Measurements from ENCODE around the gene GNA15.

DNA sequence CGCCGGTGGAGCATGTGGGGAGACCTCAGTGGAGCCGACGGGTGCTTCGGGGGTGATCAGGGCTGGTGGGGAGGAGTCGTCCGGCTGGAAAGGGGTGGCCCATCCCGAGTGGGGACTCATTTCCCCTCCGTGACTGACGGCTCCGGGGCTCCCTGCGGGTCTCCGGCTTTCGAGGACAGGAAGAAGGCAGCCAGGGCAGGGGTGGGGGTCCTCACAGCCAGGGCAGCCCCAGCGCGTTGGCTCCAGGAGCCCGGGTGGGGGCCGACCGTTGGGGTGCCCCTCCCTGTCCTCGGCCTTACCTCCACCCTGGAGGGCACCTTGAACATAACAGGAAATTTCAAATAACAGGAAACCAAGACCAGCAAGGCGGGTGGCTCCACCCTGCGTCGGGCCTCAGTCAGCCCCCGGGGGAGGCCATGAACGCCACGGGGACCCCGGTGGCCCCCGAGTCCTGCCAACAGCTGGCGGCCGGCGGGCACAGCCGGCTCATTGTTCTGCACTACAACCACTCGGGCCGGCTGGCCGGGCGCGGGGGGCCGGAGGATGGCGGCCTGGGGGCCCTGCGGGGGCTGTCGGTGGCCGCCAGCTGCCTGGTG is 42.6 kb downstream of the GNA15 start, which contains the start of gene S1PR4:
- TF ChIP-seq CTCF (IDR thresholded peaks at IDR 0.05), result no peak
- peak; percentile 33 for TF ChIP-seq POLR2A (IDR thresholded peaks at IDR 0.05)
